ENCODE results near the gene CACNA1C. TPM values are rescaled to one million over a fixed set of nuclear protein-coding genes. Genes with fewer than 3 reads are reported as not detected.

The CACNA1C gene
- total RNA-seq, 4 donors from 2014 or later, result 9.7 to 42.1 (median 18.1) TPM

DNA sequence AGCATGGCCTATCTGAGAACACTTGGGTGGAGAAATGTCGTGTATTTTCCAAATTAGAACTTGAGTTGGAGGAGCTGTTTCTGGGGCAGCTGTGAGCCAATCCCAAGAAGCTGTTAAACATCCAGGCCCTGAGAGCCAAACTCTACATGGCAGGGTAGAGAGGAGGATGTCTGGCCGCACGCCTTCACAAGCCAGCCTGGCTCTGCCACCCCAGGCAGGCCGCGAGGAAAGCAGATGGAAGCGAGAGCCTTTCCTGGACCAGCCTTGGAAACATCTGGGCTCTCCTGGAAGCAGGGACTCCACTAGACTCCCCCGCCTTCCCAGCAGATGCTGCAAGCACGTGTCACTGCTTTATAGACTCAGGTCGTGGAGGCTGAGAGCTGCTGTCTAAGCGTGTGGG is 429.2 kb downstream of the CACNA1C start:
- DNase-seq, result no peak
- no peaks in the 10 kb centered on the region for H3K36me3 ChIP-seq
- H3K9me3 ChIP-seq, result no peaks in the 10 kb centered on the region
- no peak for TF ChIP-seq POLR2A (IDR thresholded peaks at IDR 0.05)
- TF ChIP-seq, protein P1, sequence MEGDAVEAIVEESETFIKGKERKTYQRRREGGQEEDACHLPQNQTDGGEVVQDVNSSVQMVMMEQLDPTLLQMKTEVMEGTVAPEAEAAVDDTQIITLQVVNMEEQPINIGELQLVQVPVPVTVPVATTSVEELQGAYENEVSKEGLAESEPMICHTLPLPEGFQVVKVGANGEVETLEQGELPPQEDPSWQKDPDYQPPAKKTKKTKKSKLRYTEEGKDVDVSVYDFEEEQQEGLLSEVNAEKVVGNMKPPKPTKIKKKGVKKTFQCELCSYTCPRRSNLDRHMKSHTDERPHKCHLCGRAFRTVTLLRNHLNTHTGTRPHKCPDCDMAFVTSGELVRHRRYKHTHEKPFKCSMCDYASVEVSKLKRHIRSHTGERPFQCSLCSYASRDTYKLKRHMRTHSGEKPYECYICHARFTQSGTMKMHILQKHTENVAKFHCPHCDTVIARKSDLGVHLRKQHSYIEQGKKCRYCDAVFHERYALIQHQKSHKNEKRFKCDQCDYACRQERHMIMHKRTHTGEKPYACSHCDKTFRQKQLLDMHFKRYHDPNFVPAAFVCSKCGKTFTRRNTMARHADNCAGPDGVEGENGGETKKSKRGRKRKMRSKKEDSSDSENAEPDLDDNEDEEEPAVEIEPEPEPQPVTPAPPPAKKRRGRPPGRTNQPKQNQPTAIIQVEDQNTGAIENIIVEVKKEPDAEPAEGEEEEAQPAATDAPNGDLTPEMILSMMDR (IDR thresholded peaks at IDR 0.05), result no peak
- no peak overlapping the region for H3K4me3 ChIP-seq
- no peaks in the 10 kb centered on the region for H3K4me1 ChIP-seq
- H3K27me3 ChIP-seq, result no peaks in the 10 kb centered on the region
- H3K27ac ChIP-seq, result no peak overlapping the region

DNA sequence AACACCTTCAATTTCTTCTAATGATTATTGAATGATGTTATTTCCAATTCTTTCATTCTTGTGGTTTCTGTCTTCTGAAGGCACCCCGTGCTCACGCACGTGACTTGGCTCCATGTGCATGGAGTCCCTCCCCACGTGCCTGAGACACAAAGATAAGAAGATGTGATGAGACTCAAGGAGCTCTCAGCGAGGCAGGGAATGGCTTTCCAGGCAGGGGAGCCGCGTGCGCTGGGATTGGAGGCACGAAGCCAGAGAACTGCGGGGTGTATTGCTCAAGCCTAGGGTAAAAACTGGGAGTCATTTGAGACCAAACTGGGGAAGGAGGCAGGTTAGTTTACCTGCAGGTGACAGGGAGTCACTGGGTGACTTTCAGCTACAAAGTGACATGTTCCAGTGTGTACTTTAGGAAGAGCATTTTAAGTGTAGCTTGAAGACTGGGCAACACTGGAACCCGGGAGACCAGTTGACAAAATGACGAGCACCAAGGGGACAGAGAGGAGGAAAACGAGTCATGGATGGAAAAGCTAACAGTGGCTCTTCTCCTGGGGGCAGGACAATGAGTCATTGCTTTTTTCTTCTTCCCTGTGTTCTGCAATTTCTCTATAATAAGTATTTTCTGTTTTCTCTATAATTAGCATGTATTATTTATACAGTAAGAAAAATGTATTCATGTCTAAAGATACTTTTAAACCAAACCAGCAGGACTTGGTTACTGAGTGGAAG is 430.3 kb downstream of the CACNA1C start:
- H3K4me3 ChIP-seq, result no peak overlapping the region
- DNase-seq, result no peak
- no peaks in the 10 kb centered on the region for H3K36me3 ChIP-seq
- no peaks in the 10 kb centered on the region for H3K4me1 ChIP-seq
- H3K9me3 ChIP-seq, result no peaks in the 10 kb centered on the region
- TF ChIP-seq, protein P1 (IDR thresholded peaks at IDR 0.05), result no peak
- TF ChIP-seq POLR2A (IDR thresholded peaks at IDR 0.05), result no peak
- no peaks in the 10 kb centered on the region for H3K27me3 ChIP-seq
- no peak overlapping the region for H3K27ac ChIP-seq

DNA sequence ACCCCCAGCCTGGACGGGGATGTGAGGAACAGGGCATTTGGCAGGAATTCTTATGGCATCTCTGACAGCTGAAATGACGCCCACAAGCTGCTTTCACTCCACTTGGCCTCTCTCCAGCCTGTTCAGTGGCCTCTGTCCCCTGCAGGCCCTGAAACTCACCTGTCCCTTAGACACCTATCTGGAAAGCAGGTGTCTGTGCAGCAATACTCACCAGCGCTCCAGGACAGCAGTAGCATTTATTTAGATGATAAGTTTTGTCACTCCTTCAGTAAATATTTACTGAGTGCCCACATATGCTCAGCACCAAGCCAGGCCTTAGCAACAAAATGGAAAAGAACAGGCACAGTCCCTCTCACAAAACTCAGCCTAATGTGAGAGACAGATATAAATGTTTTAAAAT is 430.9 kb downstream of the CACNA1C start:
- H3K9me3 ChIP-seq, result no peaks in the 10 kb centered on the region
- no peak overlapping the region for H3K27ac ChIP-seq
- no peaks in the 10 kb centered on the region for H3K27me3 ChIP-seq
- H3K4me3 ChIP-seq, result no peak overlapping the region
- no peak for TF ChIP-seq POLR2A (IDR thresholded peaks at IDR 0.05)
- TF ChIP-seq, protein P1 (IDR thresholded peaks at IDR 0.05), result no peak
- no peaks in the 10 kb centered on the region for H3K36me3 ChIP-seq
- DNase-seq, result no peak
- no peaks in the 10 kb centered on the region for H3K4me1 ChIP-seq

DNA sequence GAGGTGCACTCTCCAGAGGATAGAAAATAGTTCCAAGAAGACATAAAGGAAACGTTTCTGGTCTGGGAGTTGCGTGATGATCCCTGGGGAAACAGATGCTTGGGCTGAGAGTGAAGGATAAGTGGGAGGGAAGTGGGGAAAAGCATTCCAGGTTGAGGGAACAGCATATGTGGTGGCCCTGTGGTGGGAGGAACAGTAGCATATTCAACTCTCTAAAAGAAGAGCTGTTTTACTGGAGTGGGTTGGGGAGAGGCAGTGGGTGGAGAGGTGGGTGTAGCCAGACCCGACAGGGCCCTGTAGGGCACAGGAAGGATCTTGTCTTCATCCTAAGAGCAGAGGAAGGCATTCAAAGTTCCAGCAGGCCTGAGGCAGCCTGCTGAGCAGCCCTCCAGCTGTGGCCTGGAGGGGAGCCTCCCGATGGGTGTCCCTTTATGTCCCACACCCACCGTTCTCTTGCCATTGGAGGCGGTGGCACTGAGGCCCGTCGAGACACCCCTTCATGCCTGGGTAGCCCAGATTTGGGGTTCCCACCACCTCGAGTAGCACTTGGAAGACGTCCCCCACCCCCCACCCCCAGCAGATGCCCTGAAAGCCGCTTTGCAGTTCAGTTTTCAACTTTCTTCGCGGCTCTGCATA is 431.5 kb downstream of the CACNA1C start:
- no peaks in the 10 kb centered on the region for H3K9me3 ChIP-seq
- H3K27me3 ChIP-seq, result no peaks in the 10 kb centered on the region
- TF ChIP-seq, protein P1 (IDR thresholded peaks at IDR 0.05), result no peak
- no peak for TF ChIP-seq POLR2A (IDR thresholded peaks at IDR 0.05)
- no peaks in the 10 kb centered on the region for H3K4me1 ChIP-seq
- no peak overlapping the region for H3K27ac ChIP-seq
- H3K36me3 ChIP-seq, result no peaks in the 10 kb centered on the region
- H3K4me3 ChIP-seq, result no peak overlapping the region
- DNase-seq, result no peak

DNA sequence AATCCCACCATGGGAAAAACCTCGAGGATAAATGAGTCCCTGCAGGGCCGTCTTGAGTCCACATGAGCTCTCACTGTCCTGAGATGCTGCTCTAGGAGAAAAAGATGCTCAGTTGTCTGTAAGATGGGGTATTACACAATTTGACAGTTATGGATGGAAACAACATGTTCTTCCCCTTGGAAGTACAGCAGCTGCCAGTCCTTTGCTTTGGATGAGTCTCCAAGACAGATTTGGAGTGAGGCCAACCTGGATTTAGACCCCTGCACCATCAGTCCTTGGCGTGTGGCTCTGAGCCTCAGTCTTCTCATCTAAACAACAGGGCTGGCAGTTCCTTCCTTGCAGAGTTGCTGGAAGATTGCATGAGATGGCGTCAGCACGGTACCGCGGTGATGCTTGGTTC is 432.9 kb downstream of the CACNA1C start:
- no peak overlapping the region for H3K27ac ChIP-seq
- H3K4me1 ChIP-seq, result peaks cover 0 to 7% (median 0%) of the 10 kb centered on the region in 4 donors
- H3K36me3 ChIP-seq, result no peaks in the 10 kb centered on the region
- DNase-seq, result no peak
- no peaks in the 10 kb centered on the region for H3K9me3 ChIP-seq
- H3K4me3 ChIP-seq, result no peak overlapping the region
- TF ChIP-seq, protein P1 (IDR thresholded peaks at IDR 0.05), result no peak
- no peak for TF ChIP-seq POLR2A (IDR thresholded peaks at IDR 0.05)
- no peaks in the 10 kb centered on the region for H3K27me3 ChIP-seq
